Measurements from ENCODE around the gene NFKBIE.

GRCh38 chr6:44265722-44266233 lies 427 bp upstream of the NFKBIE start:
- TF ChIP-seq POLR2AphosphoS5 (IDR thresholded peaks at IDR 0.05; ENCODE audit: low read depth) = 0 out of 2 replicates have a peak, but pooled peaks have one; percentile 7
- TF ChIP-seq CTCF (conservative IDR thresholded peaks at IDR 0.05; ENCODE audit: low read depth in 2 of 2) = no peak
- TF ChIP-seq ZNF331 (CRISPR knock-in tag; IDR thresholded peaks at IDR 0.05; ENCODE audit: low read depth) = no peak
- no peak for TF ChIP-seq REST (IDR thresholded peaks at IDR 0.05; ENCODE audit: unreplicated experiment)
- TF ChIP-seq STAT1 (IDR thresholded peaks at IDR 0.05; ENCODE audit: unreplicated experiment) = no peak
- TF ChIP-seq EZH2 (IDR thresholded peaks at IDR 0.05; ENCODE audit: low read depth, unreplicated experiment) = no peak
- TF ChIP-seq EZH2phosphoT487 (IDR thresholded peaks at IDR 0.05; ENCODE audit: unreplicated experiment) = no peak
- TF ChIP-seq CREB1 (CRISPR knock-in tag; IDR thresholded peaks at IDR 0.05; ENCODE audit: low read depth) = no peak
- no peak for TF ChIP-seq ZNF462 (CRISPR knock-in tag; IDR thresholded peaks at IDR 0.05)
- no peak for TF ChIP-seq ETS1 (IDR thresholded peaks at IDR 0.05)

Data from GM23338 (cell line).